Right lobe of liver (tissue), 6 donors: Measurements from ENCODE around the gene RELCH. TPM values are rescaled to one million over a fixed set of nuclear protein-coding genes. Genes with fewer than 3 reads are reported as not detected.

Experiments used
- ATAC-seq, 4 donors: fragments of 200-7000 bp; cut with Tn5 transposase; one replicate each; pipeline ENCODE4 v1.9.1; 2020; ENCODE audit warnings: mild to moderate bottlenecking in 4 of 4, moderate library complexity in 4 of 4
- DNase-seq, 3 donors: peaks; one replicate each; pipeline ENCODE4 v3.0.0-alpha.2; 2020
- H3K27ac ChIP-seq, 3 donors: fragments of 200-600 bp; one replicate each; pipeline ENCODE4 v1.8.0; 2022
- H3K27me3 ChIP-seq, 2 donors: fragments of 200-600 bp; one replicate each; pipeline ENCODE4 v1.8.0; 2022
- H3K36me3 ChIP-seq, 4 donors: fragments of 200-600 bp; sonication (generic) in 1 of 4; one replicate each; pipeline versions ENCODE4 v1.5.1 to v1.8.0; 2017 to 2022; ENCODE audit warnings: control low read depth in 1 of 4
- H3K4me1 ChIP-seq, 4 donors: fragments of 200-600 bp; sonication (generic) in 1 of 4; one replicate each; pipeline versions ENCODE4 v1.5.1 to v1.8.0; 2017 to 2022; ENCODE audit warnings: control low read depth in 1 of 4
- H3K4me3 ChIP-seq, 3 donors: fragments of 200-600 bp; one replicate each; pipeline ENCODE4 v1.8.0; 2022
- H3K9me3 ChIP-seq, 4 donors: fragments of 200-600 bp; sonication (generic) in 1 of 4; one replicate each; pipeline versions ENCODE4 v1.5.1 to v1.8.0; 2017 to 2022; ENCODE audit warnings: control low read depth in 1 of 4
- POLR2A ChIP-seq: fragments of 450-650 bp; IDR thresholded peaks from one replicate; pipeline ENCODE4 v1.6.1; 2017; ENCODE audit warnings: antibody characterized with exemption, mild to moderate bottlenecking
- WGBS: methylation state at CpG from one replicate; pipeline ENCODE4 v1.1.6; 2018; ENCODE audit warnings: low coverage, low lambda C conversion rate; ENCODE audit not compliant: insufficient coverage; ENCODE audit errors: missing lambda C conversion rate; 5-methylcytosine and 5-hydroxymethylcytosine counted together
- intact Hi-C, 2 donors: fragments of 100-400 bp; cut with DNase I; formaldehyde crosslinking; loops; one replicate each; pipeline versions ENCODE4 v1.11.2 to v1.14.1; 2022
- total RNA-seq, 6 experiments: library from RNA; depleted of rRNA in 2 of 6; stranded (reverse); fragments of >200 nt in 2 of 6; fragmentation: NEBNext Ultra II Directional in 3 of 6; extraction: Animal tissue kit (Norgen Biotek cat#: 25700) in 3 of 6; gene quantifications; one replicate each; pipeline versions ENCODE4 v1.1.0 to v1.2.4, GENCODE V29; 2016 to 2023
- TF ChIP-seq, protein P1 (sequence below), 4 donors: fragments of 200-600 bp in 3 of 4; fragments of 450-650 bp in 1 of 4; IDR thresholded peaks; one replicate each; pipeline versions ENCODE4 v1.5.1 to v1.8.0; 2016 to 2022; ENCODE audit warnings: antibody characterized with exemption in 4 of 4, mild to moderate bottlenecking in 2 of 4
- donor health status: DM: no; HTN: yes; CAD: no.
- donor health status: DM: no; HTN: no; CAD: no.
- donor health status: DM: no; HTN: no; CAD: no.
- donor health status: DM: no; HTN: yes; CAD: no.
- donor health status: DM: no; HTN: yes; CAD: no.

Gene RELCH
- total RNA-seq, 6 experiments from 2014 or later = 9.7 to 16.7 (median 11.5) TPM

GRCh38 chr18:62258093-62258492 is 71.0 kb downstream of the RELCH start:
- H3K4me3 ChIP-seq = no peak overlapping the region
- TF ChIP-seq, protein P1, sequence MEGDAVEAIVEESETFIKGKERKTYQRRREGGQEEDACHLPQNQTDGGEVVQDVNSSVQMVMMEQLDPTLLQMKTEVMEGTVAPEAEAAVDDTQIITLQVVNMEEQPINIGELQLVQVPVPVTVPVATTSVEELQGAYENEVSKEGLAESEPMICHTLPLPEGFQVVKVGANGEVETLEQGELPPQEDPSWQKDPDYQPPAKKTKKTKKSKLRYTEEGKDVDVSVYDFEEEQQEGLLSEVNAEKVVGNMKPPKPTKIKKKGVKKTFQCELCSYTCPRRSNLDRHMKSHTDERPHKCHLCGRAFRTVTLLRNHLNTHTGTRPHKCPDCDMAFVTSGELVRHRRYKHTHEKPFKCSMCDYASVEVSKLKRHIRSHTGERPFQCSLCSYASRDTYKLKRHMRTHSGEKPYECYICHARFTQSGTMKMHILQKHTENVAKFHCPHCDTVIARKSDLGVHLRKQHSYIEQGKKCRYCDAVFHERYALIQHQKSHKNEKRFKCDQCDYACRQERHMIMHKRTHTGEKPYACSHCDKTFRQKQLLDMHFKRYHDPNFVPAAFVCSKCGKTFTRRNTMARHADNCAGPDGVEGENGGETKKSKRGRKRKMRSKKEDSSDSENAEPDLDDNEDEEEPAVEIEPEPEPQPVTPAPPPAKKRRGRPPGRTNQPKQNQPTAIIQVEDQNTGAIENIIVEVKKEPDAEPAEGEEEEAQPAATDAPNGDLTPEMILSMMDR (IDR thresholded peaks at IDR 0.05) = no peak
- no peak for TF ChIP-seq POLR2A
- H3K27me3 ChIP-seq = no peaks in the 10 kb centered on the region
- H3K4me1 ChIP-seq = peaks cover 0 to 4% (median 0%) of the 10 kb centered on the region in 4 donors
- ATAC-seq (no peak), DNase-seq (no peak)
- no peaks in the 10 kb centered on the region for H3K9me3 ChIP-seq
- H3K36me3 ChIP-seq = peaks cover 0 to 24% (median 5%) of the 10 kb centered on the region in 4 donors
- no peak overlapping the region for H3K27ac ChIP-seq
- intact Hi-C loops = no loop called here

- Histone ChIP-seq H3K4me3 (no peak overlapping the region), H3K9me3 (no peaks in the 10 kb centered on the region), H3K27ac (no peak overlapping the region), H3K4me1 (peaks cover 0 to 4% (median 0%) of the 10 kb centered on the region in 4 donors), H3K27me3 (no peaks in the 10 kb centered on the region), H3K36me3 (peaks cover 0 to 25% (median 6%) of the 10 kb centered on the region in 4 donors)
- no peak for ATAC-seq
- intact Hi-C loops = no loop called here
- TF ChIP-seq, protein P1 (IDR thresholded peaks at IDR 0.05) = no peak
- no peak for TF ChIP-seq POLR2A
- DNase-seq = no peak
These were observed 71.6 kb downstream of the RELCH start for GRCh38 chr18:62258616-62259015.

GRCh38 chr18:62262061-62262460 is 75.0 kb downstream of the RELCH start:
- H3K4me3 ChIP-seq = no peak overlapping the region
- no peak overlapping the region for H3K27ac ChIP-seq
- H3K9me3 ChIP-seq = no peaks in the 10 kb centered on the region
- TF ChIP-seq POLR2A = no peak
- TF ChIP-seq, protein P1 (IDR thresholded peaks at IDR 0.05) = peak in 2 of 4 donors; percentile 12 to 19
- H3K4me1 ChIP-seq = peaks cover 0 to 4% (median 0%) of the 10 kb centered on the region in 4 donors
- no peaks in the 10 kb centered on the region for H3K27me3 ChIP-seq
- ATAC-seq (peak; percentile 30 to 59 (median 56)), DNase-seq (no peak)
- WGBS = 11% methylated on average over 2 of the region's 2 CpGs
- peaks cover 0 to 33% (median 8%) of the 10 kb centered on the region in 4 donors for H3K36me3 ChIP-seq
- intact Hi-C loops = no loop called here

- Histone ChIP-seq H3K27ac (no peak overlapping the region), H3K36me3 (peaks cover 0 to 29% (median 3%) of the 10 kb centered on the region in 4 donors), H3K4me1 (peaks cover 0 to 4% (median 0%) of the 10 kb centered on the region in 4 donors), H3K27me3 (no peaks in the 10 kb centered on the region), H3K4me3 (no peak overlapping the region), H3K9me3 (no peaks in the 10 kb centered on the region)
- WGBS = 56% methylated on average over 2 of the region's 2 CpGs
- intact Hi-C loops = no loop called here
- ATAC-seq = no peak
- DNase-seq = no peak
- TF ChIP-seq, protein P1 (IDR thresholded peaks at IDR 0.05) = no peak
- TF ChIP-seq POLR2A = no peak
These were observed 77.9 kb downstream of the RELCH start for GRCh38 chr18:62264984-62265383.

DNA sequence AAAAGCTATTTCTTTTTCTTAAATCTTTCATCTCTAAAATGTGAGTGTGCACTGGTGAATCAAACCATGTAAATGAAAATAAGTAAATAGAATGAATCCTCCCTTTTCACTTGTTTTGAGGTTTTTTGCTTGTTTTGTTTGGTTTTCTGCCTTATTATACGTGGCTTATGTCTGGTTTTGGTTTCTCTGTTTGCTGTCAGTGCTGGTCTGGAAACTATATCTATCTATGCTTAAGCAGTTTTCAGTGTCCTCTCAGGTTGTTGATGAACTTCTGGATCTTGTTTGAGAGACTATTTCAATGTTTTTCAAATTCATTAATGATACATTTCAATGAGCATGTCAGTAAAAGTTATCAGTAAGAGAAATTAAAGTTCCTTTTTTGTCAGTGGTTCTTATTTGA is 90.0 kb downstream of the RELCH start:
- Histone ChIP-seq H3K36me3 (peaks cover 0 to 8% (median 0%) of the 10 kb centered on the region in 4 donors), H3K9me3 (no peaks in the 10 kb centered on the region), H3K4me3 (no peak overlapping the region), H3K27ac (no peak overlapping the region), H3K27me3 (no peaks in the 10 kb centered on the region), H3K4me1 (no peaks in the 10 kb centered on the region)
- ATAC-seq = no peak
- 85% methylated on average over 1 of the region's 1 CpG for WGBS
- TF ChIP-seq, protein P1 (IDR thresholded peaks at IDR 0.05) = no peak
- no peak for TF ChIP-seq POLR2A
- intact Hi-C loops = no loop called here
- DNase-seq = no peak
